Stimulated activated CD4-positive, alpha-beta T cell treated with anti-CD3 and anti-CD28 coated beads, Interleukin-4, amount 100 ng/mL, for 4 hours (primary cell): ENCODE measurements around the gene GRP.
"Not testable (repeated sequence)": the region's sequence is repeated elsewhere in the genome, so short reads cannot be mapped to it uniquely, and the experiment has no call there.

Experiments used
- DNase-seq, 2 experiments: peaks; one replicate each; pipeline ENCODE4 v3.0.0-alpha.2; 2020

Gene GRP

DNA sequence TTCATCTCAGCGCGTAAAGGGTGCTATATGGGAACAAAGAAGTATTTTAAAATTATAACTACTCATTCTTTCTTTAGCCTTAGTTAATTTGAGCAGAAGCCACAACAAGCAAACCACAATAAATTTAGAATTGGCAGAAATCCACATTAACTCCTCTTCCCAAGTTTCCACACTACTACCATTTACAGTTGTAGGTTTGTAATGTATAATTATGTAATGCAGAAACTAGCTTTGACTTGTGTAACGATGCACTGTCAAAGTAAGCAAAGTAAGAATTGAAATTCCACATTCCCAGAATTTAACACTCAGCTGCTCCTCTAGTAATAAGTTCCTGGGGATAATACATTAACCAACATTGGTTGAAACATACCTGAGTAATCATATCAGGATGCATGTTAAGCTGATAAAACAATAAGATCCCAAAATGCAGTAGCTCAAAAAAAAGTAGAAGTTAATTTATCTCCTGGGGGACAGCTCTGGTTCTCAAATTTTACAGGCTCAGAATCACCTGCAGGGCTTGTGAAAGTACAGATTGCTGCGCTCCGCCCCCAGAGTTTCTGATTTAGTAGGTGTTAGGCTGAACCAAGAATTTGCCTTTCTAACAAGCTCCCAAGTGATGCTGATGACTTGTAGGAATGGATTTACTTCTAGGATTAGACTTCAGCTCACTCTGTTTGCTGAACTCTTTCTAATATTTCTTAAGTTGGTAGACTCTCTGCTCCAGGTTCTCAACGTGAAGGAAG, 9.9 kb downstream of the GRP start:
- DNase-seq, result no peak

DNA sequence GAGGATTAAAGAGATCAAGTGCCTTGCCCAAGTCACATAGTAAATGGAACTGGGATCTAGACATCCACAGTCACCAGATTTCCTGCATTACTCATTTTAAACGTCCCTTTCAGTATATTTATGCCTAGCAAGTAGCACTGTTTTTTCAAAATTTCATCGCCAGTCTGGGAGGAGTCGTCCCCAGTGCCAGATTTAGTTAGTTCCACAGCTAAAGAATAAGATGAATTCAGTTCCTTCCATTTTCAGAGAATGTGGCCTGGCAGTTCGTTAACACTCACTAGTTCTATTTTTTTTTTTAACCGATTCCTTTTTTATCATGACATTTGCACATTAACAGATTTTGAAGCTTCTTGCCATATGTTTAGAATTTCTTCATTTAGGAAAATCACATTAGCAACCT, 11.2 kb downstream of the GRP start:
- DNase-seq, result no peak

DNA sequence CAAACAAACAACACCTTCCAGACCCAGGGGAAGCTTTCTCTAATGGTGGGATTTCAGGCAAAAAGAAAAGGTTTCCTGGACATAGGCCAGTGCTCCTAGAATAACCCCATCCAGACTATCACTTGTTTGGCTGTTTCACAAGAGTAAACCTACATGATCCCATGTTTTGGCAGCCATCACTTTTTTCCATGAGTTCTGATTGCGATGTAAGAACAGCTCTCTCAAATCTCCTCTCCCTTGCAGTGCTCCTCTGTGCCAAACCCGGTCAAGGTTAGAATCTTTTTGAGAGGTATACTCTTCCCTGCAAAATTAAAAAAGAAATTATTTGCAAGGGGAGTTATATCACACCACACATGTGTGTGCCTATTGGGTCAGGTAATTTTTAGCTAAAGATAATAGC, 11.9 kb downstream of the GRP start:
- DNase-seq, result no peak

DNA sequence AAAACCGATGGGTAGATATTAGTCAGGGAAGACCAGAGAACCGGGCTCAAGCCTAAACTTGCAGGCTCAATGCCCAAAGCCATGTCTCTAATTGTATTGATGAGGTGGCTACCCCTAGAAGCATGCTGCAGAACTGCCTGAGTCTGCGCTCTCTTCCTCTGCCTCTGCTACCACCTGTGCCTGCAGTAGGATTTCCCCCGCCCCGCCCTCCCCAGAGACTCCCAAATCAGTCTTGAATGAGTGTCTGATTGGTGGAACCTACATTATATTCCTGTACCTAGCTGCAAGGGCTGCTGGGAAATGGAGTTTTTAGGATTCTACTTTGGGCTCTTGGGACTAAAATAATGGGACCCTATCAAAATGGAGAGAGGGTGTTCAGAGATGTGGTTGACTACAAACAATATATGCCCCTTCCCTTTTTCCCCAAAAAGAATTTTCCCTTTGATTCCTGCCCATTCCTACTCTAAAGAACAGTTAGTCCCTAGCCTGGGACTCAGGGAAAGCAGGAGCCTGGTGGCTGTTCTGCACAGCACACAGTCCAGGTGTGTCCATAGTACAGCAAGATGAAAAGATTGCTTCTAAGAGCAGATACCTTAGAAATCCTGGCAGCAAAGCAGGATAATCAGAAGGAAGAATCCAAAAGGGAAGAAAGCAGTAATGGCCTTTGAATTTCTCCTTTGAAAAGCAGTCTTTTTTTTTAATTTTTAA, 12.5 kb downstream of the GRP start:
- no peak for DNase-seq

DNA sequence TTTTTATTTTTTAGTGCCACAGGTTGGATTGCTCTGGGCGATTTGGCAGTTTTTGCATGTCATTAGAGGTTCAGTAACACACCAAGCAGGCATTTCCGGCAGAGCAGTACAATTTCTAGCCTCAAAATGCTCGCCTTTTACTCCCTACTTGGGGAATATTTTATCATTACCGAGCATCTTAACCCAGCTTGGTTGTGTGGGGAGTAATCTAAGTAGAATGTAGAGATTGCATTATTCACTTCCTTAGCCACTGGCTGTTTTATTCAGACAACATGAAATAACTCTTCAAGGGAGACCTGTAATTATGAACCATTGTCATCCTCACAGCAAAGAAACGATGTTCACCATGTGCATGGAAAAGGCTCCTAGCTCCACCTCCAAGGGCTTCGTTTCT, 13.1 kb downstream of the GRP start:
- no peak for DNase-seq

DNA sequence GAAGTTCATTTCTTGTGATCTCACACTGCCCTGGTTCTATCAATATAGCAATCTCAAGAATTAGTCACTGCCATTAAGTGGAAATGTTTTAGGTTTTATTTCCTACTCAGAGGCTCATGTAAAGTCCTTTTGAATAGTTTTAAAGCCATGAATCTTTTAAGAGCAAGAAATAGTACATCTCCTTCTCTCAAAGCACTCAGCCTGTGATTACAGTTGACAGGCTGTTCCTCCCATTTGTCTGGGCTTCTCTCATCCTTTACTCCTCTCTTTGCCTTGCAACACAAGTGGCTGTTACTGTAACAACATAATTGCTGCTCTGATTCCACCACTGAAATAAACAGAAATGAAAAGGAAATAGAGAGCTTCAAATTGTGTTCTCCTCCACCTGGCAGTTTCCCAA, 18.4 kb downstream of the GRP start:
- DNase-seq, result no peak

DNA sequence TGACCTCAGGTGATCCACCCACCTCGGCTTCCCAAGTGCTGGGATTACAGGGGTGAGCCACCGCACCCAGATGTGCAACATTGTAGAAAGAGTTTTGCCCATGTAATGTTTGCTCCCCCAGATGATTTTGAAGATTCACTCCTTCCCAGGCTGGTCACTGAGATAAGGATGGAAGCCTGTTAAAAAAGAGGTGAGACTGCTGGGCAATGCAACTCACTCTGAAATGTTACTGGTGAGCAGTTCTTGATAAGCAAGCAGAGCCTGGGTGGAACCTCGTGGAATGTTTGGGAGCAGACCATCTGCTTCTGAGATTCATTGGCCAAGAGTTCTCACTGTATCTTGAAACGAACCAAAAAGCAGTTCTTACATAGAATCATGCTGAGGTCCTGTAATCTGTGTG, 19.7 kb downstream of the GRP start:
- DNase-seq, result no peak

DNA sequence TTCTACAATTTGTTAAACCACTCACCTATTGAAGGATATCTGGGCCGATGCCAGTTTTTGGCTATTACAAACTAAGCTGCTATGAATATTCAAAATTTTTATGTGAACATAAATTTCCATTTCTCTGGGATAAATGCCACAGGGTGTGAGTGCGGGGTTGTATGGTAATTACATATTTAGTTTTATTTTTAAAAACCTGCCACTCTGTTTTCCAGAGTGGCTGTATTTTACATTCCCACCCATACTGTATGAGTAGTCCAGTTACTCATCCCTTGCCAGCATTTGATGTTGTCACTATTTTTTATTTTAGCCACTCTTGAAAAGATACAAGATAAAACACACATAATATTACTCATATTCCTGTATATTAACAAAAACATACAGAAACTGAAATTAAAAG, 22.9 kb downstream of the GRP start:
- DNase-seq, result no peak

DNA sequence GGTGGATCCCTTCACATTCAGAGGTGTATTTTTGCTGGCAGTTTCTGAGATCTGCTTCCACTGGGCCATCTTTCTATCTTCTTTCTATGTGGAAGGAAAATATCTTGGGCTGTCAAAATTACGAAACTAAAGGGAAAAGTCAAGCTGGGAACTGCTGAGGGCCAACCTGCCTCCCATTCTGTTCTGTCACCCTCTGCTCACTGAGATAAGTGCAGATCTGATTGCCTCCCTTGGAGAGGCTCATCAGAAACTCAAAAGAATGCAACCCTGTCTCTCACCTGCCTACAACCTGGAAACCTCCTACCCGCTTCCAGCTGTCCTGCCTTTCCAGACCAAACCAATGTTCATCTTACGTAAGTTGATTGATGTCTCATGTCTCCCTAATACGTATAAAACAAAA, 26.8 kb downstream of the GRP start:
- DNase-seq, result no peak

DNA sequence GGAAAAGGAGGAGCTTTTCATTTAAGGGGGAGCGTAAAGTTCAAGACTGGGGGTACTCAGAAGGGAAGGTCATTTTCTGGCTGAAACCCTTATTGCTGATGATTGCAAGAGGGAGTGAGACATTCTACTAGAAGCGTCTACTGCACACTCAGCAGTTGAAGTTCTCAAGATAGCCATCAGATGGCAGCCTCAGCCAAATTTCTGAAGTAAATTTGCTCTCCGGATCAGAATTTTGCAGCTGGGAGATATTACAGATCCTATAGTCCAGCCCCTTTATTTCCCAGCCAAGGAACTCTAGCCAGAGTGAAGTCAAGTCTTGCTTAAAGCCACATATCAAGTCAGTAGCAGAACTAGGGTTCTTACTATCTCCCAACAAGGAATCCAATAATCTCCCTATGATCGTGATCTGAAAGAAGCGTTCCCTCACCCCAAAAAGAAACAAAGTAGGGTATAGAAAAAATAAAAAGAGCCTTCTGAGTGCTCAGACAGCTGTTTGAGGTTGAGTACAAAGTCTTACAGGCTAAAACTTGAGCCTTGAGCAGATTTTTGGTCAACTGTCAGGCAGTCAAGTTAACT, 29.3 kb downstream of the GRP start:
- no peak for DNase-seq

DNA sequence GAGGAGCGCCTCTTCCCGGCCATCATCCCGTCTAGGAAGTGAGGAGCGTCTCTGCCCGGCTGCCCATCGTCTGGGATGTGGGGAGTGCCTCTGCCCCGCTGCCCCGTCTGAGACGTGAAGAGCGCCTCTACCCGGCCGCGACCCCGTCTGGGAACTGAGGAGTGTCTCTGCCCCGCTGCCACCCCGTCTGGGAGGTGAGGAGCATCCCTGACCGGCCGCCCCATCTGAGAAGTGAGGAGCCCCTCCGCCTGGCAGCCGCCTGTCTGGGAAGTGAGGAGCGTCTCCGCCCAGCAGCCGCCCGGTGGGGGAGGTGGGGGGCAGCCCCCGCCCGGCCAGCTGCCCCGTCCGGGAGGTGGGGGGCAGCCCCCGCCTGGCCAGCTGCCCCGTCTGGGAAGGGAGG, 35.5 kb downstream of the GRP start:
- DNase-seq, result not testable (repeated sequence)

DNA sequence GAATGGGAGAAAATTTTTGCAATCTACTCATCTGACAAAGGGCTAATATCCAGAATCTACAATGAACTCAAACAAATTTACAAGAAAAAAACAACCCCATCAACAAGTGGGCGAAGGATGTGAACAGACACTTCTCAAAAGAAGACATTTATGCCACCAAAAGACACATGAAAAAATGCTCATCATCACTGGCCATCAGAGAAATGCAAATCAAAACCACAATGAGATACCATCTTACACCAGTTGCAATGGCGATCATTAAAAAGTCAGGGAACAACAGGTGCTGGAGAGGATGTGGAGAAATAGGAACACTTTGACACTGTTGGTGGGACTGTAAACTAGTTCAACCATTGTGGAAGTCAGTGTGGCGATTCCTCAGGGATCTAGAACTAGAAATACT, 41.9 kb downstream of the GRP start:
- DNase-seq, result not testable (repeated sequence)

DNA sequence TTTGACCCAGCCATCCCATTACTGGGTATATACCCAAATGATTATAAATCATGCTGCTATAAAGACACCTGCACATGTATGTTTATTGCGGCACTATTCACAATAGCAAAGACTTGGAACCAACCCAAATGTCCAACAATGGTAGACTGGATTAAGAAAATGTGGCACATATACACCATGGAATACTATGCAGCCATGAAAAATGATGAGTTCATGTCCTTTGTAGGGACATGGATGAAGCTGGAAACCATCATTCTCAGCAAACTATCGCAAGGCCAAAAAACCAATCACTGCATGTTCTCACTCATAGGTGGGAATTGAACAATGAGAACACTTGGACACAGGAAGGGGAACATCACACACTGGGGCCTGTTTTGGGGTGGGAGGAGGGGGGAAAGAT, 42.3 kb downstream of the GRP start:
- not testable (repeated sequence) for DNase-seq

DNA sequence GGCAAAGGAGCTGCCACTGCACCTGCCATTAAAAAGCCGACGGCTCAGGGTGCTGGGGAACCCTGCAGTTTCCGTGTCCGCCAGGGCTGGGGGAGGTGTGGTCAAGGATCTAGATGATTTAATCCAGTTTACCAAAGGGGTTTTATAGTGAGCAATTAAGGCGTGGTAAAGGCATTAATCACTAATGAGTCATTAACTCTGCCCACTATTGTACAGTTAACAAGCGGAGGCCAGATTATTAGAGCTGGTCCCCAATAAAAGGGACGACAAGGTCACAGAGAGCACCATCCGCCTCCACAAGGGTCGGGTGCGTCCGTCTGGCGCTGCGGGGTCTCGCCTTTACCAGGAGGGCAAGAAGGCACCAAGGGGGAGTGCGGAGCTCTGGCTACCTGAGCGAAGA, 43.7 kb downstream of the GRP start:
- DNase-seq, result no peak

DNA sequence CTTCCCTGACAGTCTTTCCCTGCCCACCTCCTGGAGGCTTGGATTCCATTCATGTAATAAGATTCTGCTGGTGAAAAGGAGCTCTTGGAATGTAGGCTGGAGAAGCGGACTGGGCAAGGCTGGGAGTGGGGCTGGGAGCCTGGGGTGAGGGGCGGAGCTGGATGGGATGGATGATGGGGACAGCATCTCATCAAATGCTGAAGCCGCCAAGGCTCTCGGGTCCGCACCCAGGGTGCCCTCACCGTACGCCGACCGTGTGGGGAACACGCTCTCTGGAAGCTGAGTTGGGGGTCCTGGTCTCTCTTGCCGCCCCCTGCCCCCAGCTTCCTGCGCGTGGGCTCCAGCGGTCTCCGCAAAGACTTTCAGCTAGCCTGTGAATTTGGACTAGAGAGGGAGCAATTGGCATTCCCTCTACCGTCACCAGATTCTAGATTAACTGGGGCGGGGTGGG, 44.2 kb downstream of the GRP start:
- no peak for DNase-seq

DNA sequence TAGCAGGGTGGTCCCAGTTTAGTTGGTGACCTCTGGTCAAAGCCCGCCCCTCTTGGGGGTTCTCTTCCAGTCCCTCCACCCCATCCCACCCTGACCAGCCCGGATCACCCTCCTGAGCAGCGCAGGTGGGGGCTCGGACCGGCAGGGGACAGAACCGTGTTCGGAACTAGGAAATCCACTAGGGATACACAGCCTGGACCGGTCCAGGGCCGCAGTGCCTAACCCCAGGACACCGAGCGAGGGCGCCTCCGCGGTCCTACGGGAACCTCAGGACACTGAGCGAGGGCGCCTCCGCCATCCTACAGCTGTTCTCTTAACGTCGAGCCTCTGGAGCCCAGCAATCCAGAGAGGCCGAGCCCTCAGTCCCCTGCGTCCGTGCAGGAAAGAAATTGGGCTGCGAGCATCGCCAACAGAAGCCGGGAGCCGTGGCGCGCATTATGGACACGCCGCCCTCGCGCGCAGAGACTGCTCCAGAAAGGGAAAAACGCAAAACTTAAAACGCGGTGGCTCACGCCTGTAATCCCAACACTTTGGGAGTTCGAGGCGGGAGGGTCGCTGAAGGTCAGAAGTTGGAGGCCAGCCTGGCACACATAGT, 44.8 kb downstream of the GRP start:
- no peak for DNase-seq

DNA sequence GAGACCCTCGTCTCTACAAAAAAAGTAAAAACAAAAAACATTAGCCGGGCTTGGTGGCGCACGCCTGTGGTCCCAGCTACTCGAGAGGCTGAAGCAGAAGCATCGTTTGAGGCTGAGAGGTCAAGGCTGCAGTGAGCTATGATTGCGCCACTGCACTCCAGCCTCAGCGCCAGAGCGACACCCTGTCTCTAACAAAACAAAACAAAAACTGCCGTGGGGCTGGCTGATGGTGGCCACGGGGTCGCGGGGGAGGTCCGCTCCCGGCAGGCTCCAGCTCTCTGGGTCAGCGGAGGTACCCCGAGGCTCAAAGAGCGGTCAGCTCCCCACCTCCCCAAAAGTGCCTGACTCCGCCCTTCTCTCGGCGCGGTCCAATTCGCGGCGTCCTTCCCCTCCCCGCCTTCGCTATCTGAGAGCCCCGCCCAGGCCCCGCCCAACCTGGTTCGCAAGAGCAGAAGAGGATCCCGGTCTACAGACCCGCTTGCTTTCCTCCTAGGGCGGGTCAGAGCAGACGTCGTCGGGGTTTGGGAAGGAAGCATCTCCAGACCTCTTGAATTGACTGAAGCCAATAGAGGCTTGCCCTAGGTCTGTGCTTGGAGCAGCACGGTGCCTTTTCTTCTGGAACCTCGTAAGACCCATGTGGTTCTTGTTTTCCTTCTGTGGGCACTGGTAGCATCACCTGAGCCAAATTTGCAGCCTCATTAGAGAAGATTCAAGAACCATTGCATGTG, 45.5 kb downstream of the GRP start:
- peak in 1 of 2 experiments; percentile 28 for DNase-seq

DNA sequence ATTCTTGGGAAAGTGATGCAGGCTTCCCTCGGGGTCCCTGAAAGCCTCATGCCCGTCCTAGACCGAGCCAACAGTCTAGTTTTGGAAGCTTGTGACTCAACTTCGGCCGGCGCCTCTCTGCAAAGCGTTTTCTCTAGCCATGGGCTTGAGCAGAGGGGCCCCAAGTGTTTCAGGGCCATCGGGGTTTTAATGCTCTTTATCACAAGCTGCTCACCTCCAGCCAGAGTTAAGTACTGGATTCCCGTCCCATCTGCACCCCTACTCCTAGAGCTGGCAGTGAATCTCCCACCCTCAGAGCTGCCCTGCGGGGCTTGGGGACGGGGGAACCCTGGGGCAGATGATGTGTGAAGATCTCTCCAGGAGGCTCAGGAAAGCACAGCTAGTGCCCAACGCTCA, 46.0 kb downstream of the GRP start:
- DNase-seq, result no peak

DNA sequence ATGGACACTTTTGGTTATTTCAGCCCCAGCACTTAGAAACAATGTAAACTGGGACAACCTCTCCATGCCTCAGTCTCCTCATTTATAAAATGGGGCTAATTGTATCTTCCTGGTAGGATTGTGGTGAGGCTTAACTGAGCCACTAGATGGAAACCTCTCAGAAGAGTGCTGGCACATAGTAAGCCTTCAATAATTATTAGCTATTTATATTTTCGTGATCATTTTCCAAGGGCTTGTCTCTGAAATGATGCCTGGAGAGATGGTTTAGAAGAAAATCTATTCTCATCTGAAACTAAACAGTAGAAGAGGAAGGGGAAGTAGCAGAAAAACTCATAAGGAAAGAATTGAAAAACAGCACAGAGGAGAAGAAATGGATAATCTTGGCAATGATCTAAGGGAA, 46.5 kb downstream of the GRP start:
- DNase-seq, result no peak

DNA sequence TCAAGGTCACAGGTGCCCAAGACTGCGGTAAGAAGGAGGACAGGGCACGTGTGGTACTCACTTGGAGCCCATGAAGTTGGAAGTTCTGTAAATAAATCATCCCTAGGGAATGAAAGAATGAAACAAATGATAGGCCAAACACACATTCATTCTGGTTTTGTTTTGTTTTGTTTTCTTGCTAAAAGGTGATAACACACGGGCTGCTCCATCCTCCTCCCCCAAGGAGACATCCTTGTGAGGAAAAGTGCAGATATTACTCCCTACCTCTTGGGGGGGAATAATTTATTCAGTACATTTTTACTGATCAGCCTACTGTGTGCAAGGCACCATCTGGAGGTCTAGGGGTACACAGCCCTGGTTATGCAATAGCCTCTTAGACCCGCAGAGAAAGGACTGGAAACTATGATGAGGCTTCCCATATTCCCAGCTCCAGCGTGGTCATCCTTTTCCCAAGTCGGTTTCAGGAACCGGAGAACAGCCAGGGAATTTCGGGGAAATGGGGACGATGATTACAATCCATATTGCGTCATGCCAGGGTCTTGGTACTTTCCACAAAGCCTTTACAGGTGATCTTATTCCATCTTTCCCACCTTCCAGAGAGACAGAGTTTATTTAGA, 47.0 kb downstream of the GRP start:
- DNase-seq, result no peak

DNA sequence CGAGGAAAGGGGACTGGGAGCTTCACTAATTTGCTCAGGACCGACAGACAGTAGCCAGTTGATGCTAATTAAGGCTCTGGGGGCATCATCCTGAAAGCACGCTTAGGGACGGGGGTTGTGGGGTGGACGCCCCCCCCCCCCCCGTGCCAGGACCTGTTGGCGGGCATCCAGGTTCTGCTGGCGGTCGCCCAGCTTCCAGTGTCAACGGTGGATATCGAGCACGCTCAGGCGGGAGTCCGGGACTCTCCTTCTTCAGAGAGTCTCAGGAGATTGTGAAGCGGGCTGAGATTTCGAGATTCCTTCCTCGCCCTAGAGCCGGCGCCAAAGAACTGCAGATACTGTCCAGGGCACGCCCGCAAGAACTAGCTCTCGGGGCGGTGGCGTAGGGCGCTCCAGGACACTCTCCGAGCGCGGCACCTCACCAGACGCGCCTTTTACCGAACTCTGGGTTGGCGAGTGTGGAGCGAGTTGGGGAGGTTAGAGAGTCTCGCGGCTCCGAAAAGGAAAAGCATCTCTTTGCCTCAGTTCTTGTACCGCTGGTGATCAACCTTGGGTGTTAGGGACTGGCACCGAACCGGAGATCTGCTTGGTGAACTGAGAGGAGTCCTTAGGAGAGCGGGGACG, 47.7 kb downstream of the GRP start:
- DNase-seq, result no peak

DNA sequence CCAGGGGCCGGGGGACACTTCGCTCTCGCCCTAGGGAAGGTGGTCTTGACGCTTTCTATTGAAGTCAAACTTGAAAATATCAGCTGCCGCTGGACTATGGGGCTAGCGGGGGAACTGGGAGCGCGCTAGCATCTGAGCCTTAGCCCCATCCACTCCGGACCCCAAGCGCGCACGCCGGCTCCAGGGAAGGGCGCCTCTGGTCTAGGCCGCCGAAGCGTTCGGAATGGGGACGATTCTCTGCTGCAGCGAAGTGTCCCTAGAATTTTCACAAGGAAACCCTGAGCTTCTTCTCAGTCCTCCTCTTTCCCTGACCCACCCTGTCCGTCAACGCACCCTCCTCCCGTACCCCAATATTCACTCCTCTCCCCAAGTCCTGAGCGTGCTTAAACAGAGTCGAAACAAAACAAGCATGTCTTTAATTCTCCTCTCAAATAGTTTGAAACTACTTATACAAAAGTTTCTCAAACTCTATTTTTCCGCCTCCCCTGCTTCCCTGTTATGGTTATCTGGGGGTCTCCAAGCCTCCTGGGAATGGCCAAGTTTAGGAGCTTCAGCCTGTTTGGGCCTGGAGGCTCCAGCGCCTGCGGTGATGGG, 48.3 kb downstream of the GRP start:
- no peak for DNase-seq
